ENCODE results near the gene TTL. TPM values are rescaled to one million over a fixed set of nuclear protein-coding genes. Genes with fewer than 3 reads are reported as not detected.
"Not testable (repeated sequence)": the region's sequence is repeated elsewhere in the genome, so short reads cannot be mapped to it uniquely, and the experiment has no call there.

Gene TTL
- 44.7 TPM for polyA plus RNA-seq (2013, experiment 1 of 2; ENCODE audit: insufficient read length)
- 27.4 TPM for polyA plus RNA-seq (2013, experiment 2 of 2; ENCODE audit: insufficient read length)

DNA sequence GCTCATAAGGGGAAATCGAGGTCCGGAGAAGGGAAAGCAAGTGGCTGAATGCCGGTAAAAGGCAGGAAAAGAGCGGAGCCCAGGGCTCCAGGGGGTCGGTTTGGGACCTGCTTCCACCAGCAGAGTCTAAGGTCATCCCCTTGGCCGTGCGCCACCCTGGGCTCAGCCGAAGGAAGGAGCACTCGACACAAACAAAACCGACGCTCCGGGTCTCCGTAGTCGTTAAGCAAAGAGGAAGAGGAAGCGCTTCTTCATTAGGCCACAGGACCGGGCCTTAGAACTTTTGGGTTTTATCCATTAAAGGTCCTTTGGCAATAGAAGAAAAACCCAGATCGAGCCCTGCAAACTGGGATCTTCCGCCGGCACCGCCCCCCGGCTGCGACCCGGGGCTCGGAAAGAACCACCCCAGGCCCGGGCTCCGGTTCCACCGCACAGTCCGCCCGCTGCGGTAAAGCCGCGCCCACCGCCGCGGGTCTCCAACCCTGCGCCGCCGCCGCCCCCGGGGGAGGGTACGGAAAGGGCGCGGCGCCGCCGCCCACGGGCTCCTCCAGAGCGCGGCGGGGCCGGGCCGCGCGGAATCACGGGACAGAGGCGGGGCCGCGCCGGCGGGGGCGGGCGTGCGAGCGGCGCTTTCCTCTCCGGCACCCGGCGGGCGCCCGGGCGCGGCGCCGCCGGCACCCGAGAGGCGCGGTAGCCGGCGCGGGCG is at the start of gene TTL:
TSS of gene TTL (plus strand) at position 629 of the 706 bp plus-strand sequence. CDS start 189 bp downstream, outside the sequence.
- DNase-seq = peak; percentile 70

DNA sequence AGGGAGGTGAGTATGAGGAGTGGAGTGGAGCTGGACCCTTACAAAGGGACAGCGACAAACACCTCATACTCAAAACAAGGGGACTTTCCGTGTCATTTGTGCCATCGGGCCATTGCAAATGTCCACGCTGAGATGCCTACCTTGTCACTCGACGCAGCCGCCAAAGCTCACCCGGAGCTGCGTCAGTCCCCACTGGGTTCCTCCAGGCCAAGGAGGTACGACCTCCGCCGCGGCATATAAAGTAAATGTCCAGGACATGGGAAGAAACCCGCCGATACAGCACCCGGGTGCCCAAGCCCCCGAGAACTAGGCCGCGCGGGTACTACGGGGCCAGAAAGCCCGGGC is 49.6 kb upstream of the TTL start:
- DNase-seq = not testable (repeated sequence)

DNA sequence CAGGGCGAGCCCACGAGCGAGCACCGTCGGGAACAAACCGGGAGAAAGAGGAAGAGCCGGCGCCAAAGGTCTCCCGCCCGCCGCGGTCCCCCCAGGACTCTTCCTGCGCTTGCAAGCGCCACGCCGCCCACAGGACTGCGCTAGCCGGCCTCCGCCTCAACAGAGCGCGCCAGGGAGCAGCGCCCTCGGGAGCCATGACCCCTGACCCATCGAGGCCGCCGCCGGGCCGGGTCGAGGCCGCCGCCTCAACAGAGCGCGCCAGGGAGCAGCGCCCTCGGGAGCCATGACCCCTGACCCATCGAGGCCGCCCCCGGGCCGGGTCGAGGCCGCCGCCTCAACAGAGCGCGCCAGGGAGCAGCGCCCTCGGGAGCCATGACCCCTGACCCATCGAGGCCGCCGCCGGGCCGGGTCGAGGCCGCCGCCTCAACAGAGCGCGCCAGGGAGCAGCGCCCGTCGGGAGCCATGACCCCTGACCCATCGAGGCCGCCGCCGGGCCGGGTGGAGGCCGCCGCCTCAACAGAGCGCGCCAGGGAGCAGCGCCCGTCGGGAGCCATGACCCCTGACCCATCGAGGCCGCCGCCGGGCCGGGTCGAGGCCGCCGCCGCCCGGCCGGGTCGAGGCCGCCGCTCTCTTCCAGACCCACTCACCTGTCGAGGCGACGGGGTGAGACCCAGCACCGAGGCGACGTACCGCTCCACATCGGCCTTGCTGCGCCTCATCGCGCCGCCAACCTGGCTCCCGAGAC is 49.0 kb upstream of the TTL start:
- DNase-seq = not testable (repeated sequence)

DNA sequence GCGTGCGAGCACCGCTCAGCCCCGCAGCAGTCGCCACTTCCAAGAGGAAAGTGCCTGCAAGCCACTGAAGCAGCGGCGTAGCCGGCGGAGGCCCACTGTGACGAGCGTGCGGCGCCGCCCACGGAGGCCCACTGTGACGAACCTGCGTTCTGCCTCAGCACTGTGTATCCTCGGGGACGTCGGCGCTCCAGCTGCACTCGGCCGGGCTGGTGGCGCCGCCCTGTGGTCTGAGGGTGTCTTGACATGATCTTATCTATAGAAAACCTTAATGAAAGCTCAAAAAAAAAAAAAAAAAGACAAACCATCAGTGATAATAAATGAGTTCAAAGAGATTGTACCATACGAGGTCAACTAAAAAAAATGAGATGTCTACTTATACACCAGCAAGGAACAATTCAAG is 48.5 kb upstream of the TTL start, which contains the start of gene RGPD8:
TSS of gene RGPD8 (minus strand) at position 166 of the 400 bp plus-strand sequence. CDS start 192 bp downstream, outside the sequence.
- peak; percentile 85 for DNase-seq

DNA sequence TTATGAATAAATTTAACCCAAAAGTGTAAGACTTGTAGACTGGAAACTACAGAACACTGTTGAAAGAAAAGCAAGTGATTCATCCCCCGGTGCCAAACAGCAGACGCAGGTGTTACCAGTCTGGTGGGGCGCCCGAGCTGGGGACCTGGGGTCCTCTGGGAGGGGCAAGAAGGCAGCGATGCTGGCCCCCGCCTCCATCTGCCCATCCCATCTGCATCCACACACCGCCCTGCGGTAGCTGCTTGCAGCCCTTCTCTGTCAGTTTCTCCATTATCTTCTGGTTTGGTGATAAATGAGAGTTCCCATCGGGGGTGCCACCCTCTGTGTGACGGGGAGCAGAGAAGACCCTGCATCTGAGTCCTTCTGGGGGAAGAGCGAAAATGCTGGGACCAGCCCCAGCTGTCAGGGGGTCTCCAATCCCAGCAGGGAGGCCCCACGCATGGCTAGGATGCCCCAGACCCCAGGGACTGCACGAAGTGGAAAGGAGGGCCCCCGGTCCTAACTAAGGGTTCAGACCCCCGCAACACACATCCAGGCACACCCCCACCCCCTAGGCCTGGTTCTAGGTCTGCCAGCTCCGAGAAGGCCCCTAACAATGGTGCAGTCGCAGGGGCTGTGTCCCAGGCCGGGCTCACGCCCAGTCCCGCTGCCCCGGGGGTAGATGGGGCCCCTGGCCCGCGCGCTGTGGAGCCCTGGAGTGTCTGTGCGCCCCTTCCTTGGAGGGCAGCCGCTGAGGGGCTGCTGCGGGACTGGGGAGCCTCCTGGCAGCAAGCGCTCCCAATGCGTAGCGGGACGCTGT is 47.8 kb upstream of the TTL start:
- no peak for DNase-seq

DNA sequence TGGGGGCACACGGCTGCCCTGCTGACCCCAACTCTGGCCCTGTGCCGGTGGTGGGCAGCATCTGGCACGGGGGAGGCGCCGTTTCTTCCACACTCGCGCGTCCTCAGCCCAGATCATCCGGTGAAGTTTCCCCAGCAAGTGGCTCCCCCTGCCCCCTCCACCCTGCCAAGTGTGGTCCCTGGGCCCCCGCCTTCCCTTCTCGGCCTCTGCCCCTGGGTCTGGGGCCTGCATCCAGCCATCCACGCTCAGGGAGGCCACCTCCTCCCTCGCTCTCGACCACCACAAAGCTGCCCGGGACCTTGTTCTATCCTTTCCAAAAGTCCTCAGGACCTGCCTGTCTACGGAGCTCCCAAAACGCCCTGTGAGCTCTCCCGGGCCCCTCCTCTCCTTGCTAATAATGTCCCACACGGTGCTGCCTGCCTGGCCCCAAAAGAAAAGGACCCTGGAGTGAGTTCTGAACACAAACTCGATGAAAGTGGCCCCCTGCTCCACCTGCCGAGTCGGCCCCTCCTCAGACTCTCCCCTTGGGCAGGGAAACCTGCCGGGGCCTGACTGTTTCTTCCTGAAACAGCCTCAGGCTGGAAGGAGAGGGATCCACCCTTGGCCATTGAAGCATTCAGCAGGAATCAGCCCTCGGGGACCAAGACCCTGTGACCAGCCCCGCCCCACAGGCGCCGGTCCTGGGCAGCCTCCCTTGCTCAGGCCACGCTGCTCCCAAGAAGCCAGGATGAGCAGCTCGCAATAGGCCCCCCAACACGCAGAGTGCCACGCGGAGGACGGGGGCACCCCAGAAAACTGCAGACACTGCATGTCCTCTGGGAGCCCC is 46.9 kb upstream of the TTL start:
- not testable (repeated sequence) for DNase-seq

DNA sequence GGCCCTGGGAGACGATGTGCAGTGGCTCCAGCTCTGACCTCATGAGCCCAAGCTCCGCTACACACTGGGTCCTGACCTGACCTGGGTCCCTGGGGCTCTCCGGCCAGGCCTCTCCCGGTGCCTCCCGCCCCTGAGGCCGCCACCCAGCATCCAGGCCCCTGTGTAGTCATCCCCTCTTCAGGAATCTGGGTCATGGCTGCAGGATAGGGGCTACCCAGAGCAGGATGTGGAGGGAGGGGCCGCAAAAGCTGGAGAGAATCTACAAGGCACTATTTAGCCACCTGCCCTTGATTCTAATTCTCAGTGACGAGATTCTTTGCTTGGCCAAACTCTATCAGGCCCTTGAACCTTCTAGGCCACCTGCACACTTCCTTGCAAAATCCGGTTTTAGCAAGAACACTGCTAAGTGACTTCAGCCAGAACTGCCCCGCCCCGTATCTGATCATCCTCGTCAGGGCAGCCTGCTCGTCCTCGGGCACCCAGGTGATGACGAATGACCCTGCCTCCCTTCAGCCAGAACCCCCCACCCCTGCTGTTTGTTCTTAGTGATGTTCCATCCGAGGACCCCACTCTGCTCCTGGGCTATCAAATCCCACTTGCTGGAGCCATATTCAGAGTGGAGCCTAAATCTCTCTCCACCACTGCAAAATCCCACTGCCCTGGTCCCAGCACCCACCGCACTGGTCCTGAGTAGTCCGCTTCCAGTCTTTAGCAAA is 46.1 kb upstream of the TTL start:
- DNase-seq = not testable (repeated sequence)

DNA sequence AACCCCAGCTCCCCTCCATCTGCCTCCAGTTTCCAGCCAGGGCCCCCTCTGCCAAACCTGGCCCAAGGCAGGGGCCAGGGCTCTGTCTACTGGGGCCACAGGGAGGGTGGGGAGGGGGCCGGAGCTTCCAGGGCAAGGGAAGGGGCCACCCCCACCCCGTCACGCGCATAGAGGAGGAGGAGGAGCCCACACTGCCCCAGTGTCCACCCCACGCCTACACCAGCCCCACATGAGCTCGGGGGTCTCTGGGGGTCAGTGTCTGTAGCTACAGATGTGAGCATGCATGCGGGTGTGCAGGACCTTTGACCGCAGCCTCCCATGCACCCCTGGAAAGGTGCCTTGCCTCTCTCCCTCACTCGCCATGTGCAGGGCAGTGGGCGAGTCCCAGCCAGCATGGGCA is 45.0 kb upstream of the TTL start:
- DNase-seq = not testable (repeated sequence)

DNA sequence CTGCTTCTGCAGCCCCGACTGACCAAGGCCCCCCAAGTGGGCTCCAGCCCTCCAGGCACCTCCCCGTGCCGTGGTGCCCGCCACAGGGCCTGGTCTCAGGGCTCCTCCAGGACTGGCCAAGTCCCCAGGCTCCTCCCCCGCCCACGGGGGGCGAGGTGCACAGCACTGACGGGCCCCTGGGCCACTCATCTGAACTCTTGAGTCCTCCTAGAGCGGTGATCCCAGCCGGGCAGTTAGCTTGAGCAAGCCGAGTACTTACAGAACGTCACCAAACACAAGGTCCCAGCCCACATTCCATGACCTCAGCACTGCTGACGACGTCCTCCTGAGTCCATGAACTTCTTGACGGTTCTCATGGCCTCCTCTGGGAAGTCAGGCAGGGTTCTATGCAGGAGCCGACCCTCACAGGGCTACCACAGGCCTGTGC is 44.5 kb upstream of the TTL start:
- DNase-seq = not testable (repeated sequence)

DNA sequence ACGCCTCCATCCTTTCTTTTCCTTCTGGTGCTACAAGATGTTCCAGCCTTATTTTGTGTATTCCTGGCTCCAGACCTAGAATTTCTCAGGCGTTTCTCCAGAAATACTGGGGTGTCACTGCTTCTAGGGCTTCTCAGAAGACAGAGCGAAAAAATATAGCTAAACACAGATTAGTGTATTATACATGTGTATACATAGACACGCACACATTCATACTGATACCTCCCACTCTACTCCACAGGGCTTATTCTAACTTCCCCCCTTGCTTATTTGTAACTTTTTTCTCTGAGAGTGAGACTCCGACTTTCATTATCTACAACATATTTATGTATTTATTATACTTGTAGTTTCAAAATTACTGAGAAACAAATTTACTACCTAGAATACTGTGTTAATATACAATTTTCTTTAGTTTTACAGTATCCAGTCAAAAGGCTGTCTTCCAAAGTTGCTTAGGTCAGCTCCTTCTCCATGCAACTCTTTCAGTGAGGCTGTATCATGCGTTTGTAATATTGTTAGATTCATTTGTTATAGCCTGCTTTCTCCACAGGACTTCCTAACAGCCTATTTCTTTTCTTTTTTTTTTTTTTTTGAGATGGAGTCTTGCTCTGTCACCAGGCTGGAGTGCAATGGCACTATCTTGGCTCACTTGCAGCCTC is 43.2 kb upstream of the TTL start:
- not testable (repeated sequence) for DNase-seq

DNA sequence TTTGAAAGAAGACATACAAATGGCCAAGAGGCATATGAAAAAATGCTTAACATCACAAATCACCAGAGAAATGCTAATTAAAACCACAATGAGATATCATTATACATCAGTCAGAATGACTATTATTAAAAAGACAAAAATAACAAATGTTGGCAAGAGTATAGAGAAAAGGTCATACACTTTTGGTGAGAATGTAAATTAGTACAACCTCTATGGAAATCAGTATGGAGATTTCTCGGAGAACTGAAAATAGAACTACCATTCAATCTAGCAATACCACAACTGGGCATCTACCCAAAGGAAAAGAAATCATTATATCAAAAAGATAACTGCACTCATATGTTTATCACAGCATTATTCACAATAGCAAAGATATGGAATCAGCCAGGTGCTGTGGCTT is 37.7 kb upstream of the TTL start:
- DNase-seq = not testable (repeated sequence)

DNA sequence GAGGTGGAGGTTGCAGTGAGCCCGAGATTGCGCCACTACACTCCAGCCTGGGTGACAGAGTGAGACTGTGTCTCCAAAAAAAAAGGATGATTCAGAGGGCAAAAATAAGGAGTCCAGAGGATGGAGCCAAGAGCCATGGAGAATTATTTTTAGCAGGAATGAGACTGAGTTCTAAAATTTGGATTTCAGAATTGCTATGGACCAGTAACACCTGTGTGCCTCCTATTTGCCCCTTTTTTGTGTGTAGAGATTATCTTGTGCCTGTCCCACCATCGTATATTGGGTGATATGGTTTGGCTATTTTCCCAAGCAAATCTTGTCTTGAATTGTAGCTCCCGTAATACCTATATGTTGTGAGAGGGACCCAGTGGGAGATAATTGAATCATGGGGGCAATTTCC is 32.1 kb upstream of the TTL start:
- DNase-seq = no peak

DNA sequence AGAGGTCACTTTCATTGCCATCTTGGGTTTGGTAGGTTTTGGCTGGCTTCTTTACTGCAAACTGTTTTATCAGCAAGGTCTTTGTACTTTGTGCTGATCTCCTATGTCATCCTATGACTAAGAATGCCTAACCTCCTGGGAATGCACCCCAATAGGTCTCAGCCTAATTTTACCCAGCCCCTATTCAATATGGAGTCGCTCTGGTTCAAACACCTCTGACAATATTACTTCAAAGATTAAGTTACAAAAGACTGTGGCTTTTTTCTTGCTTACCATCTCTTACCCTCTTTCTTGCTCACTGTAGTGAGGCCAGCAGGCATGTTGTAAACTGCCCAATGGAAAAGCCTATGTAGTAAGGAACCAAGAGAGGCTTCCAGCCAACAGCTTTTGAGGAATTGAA is 30.6 kb upstream of the TTL start:
- DNase-seq = no peak

DNA sequence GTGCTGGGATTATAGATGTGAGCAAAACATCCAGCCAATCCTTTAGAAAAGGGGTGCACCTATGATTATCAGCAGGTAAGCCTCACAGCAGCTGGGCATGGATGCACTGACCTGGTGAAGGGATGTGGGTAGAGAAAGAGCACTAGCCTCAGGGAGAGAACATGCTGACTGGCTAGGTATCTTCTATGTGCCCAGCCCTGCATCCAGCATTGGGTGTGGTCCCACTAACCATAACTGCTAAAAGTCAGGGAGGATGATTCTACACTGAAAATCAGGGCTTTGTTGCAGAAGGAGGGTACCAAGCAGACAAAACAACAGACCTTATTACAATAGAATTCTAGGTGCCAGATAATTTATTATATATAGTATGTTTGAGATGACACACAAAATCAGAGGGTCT is 27.4 kb upstream of the TTL start:
- no peak for DNase-seq

DNA sequence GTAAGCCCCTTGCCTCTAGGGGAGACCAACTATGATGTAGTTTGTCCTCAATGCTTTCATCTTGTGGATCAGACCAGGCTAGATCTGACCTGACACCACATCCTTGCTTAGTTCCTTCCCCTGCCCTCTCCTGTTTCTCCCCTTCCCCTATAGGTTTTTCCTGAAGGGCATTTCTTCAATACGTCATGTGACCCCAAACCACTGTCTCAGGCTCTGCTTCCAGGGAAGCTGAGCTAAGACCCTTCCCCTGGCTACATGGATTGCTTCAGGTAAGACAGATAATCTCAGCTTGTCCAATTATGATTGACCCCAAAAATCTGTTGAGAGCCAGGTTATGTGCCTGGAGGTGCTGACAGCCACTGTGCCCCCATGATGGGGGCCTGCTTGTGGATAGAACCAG is 22.6 kb upstream of the TTL start:
- DNase-seq = no peak

DNA sequence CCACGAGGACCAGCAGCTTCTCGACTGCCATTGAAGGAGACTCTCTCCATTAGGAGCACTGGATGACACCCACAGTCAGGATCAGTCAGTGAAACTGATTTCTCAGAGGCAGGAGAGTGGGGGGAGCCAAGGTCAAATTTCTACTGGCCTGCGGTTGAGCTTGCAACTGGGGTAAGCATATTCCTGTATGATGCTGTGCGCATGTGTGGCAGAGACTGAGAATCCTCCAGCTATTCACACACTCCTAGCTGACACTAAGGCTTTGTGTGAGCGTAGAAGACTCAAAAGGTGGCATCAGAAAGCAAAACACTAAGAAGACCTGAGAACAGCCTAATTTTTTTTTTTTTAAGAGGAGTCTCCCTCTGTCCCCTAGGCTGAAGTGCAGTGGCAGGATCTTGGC is 19.8 kb upstream of the TTL start:
- DNase-seq = no peak

DNA sequence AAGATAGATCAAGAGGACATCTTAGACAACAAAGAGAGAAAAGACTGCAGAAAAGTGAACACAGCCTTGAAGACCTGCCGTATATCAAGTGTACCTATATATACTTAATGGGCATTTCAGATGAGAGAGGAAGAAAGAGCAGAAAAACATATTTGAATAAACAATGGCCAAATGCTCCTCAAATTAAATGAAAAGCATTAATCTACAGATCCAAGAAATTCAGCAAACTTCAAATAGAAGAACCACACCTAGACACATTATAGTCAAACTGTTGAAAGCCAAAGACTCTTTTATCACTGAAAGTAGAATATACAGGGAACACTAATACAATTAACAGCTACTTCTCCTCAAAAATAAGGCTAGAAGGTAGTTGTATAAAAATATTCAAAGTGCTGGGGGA is 18.7 kb upstream of the TTL start:
- DNase-seq = no peak

DNA sequence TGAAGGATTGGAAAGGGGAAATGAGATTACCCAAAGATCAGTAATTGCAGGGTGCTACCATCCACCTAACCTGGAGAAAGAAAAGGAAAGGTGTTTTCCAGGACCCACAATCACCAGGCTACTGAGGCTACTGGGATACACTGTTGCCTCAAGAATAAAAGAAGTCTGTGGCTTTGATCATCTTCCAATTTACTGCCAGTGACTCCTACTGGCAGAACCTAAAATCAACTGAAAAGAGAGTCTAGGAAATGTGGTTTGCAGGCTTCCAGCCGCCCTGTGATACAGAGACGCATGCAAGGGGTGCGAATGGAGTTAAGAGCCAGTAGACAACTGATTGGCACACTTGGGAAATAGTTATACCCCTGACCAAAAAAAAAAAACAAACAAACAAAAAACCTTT is 16.6 kb upstream of the TTL start:
- peak; percentile 7 for DNase-seq

DNA sequence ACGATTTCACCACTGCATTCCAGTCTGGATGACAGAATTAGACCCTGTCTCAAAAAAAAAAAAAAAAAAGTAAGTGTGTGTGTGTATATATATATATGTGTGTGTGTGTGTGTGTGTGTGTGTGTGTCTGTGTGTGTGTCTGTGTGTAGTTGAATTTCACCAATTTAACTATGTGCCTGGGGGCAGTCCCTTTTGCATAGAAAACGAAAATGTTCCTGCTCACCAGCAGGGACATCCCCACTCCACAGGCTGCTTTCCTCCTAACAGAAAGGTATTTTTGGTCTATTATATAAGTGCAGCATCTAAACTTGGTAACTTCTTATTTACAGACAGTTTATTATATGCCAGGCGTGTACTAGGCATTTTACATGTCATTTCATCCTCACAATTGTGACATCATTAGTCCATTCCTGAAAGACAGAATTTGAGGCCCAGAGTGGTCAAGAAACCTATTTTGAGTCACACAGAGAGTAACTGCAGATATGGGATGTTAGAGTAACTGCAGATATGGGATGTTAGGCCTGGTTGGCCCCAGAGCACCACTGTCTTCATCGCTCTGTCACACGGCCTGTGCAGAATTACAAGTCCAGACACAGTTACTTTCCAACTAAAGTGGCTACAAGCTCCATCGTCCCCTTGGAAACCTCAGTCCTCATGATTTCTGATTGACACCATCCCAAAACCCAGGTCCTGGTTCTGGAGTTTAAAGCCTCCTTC is 9.3 kb upstream of the TTL start:
- DNase-seq = no peak

DNA sequence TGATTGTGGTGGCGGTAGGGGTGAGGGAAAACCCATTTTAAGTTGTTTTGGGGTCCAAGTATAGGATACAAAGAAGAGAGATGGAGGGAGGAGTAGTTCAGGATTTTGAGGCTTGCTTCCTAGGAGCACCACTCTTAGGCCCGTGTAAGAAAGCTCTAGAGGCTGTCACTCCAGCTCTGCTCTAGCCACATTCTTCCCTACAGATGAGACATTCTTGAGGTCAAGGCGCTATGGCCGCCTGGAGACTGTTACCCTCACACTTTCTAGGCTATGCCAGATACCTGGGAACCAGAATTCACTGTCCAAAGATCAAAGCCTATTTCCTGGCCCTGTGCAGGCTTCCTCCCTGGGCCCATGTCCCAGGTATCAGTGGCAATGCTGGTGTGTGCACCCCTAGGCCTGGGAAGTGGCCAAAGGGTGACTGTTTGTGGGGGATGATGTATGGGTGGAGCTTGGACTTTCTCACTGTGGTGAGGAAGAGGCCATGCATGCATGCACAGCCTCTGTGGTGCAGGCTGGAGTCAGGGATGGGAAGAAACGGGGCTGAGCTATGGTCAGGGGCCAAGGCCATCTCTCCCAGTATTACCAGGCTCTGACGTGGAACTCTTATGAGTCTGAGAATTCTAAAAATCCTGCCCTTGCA is 7.0 kb upstream of the TTL start:
- DNase-seq = no peak
